HEK293T (cell line): ENCODE results near the gene ALG6.

Source experiments
- CTCF ChIA-PET: fragments of 350-600 bp; formaldehyde crosslinking; extraction: SDS; loops from one replicate; lab custom pipeline; 2021; ENCODE audit warnings: antibody characterized with exemption, inconsistent platforms; lab: Yijun Ruan, JAX
- POLR2A ChIA-PET: fragments of 350-600 bp; formaldehyde crosslinking; extraction: SDS; loops from one replicate; lab custom pipeline; 2020; ENCODE audit warnings: antibody characterized with exemption, inconsistent platforms; lab: Yijun Ruan, JAX
- DNase-seq: peaks from one replicate; pipeline ENCODE4 v3.0.0; 2012; ENCODE audit warnings: mixed read lengths; ENCODE audit errors: extremely low spot score
- ARNT ChIP-seq: fragments of 450-650 bp; IDR thresholded peaks from 2 replicates; pipeline ENCODE4 v1.6.1; 2017; ENCODE audit warnings: mild to moderate bottlenecking
- BHLHE40 ChIP-seq: fragments of 450-650 bp; IDR thresholded peaks from 2 replicates; pipeline ENCODE4 v1.6.1; 2016; ENCODE audit warnings: mild to moderate bottlenecking, moderate library complexity, borderline replicate concordance
- CTBP1 ChIP-seq: fragments of 450-650 bp; IDR thresholded peaks from 2 replicates; pipeline ENCODE4 v1.6.1; 2016; ENCODE audit warnings: borderline replicate concordance
- ELF4 ChIP-seq: fragments of 450-650 bp; IDR thresholded peaks from 2 replicates; pipeline ENCODE4 v1.6.1; 2017; ENCODE audit warnings: antibody characterized with exemption
- FOXA1 ChIP-seq: fragments of 450-650 bp; IDR thresholded peaks from 2 replicates; pipeline ENCODE4 v1.6.1; 2016; ENCODE audit warnings: mild to moderate bottlenecking
- FOXK2 ChIP-seq: fragments of 450-650 bp; IDR thresholded peaks from 2 replicates; pipeline ENCODE4 v1.6.1; 2016; ENCODE audit warnings: mild to moderate bottlenecking
- FOXM1 ChIP-seq: fragments of 450-650 bp; IDR thresholded peaks from 2 replicates; pipeline ENCODE4 v1.6.1; 2017; ENCODE audit warnings: mild to moderate bottlenecking, borderline replicate concordance
- HDGF ChIP-seq: fragments of 450-650 bp; IDR thresholded peaks from 2 replicates; pipeline ENCODE4 v1.6.1; 2017; ENCODE audit warnings: antibody characterized with exemption, borderline replicate concordance
- L3MBTL2 ChIP-seq: fragments of 450-650 bp; conservative IDR thresholded peaks from 2 replicates; pipeline ENCODE4 v1.6.1; 2016; ENCODE audit warnings: mild to moderate bottlenecking
- LEF1 ChIP-seq: fragments of 450-650 bp; IDR thresholded peaks from 2 replicates; pipeline ENCODE4 v1.6.1; 2017; ENCODE audit warnings: mild to moderate bottlenecking, borderline replicate concordance
- NFRKB ChIP-seq: fragments of 450-650 bp; IDR thresholded peaks from 2 replicates; pipeline ENCODE4 v1.6.1; 2016; ENCODE audit warnings: mild to moderate bottlenecking, moderate library complexity
- SP1 ChIP-seq: fragments of 450-650 bp; IDR thresholded peaks from 2 replicates; pipeline ENCODE4 v1.6.1; 2017
- SUZ12 ChIP-seq: fragments of 450-650 bp; IDR thresholded peaks from 2 replicates; pipeline ENCODE4 v1.6.1; 2016; ENCODE audit warnings: mild to moderate bottlenecking
- TARDBP ChIP-seq: fragments of 450-650 bp; IDR thresholded peaks from 2 replicates; pipeline ENCODE4 v1.6.1; 2016
- ZNF384 ChIP-seq: fragments of 450-650 bp; IDR thresholded peaks from 2 replicates; pipeline ENCODE4 v1.6.1; 2016
- TF ChIP-seq, protein P1 (sequence below): fragments of 450-650 bp; IDR thresholded peaks from 2 replicates; pipeline ENCODE4 v1.6.1; 2016

Gene ALG6

GRCh38 chr1:63321066-63321784, 46.2 kb upstream of the ALG6 start:
- DNase-seq: no peak
- POLR2A ChIA-PET: interaction anchor here (3.0 kb wide), 1 partner anchor 46 kb away, joined by 9 read pairs; the partner anchor contains the start of gene ALG6
- TF ChIP-seq BHLHE40: no peak
- CTCF ChIA-PET: no interaction called here

GRCh38 chr1:63321785-63322113, 45.7 kb upstream of the ALG6 start:
- DNase-seq: no peak
- CTCF ChIA-PET: interaction anchor here (1.5 kb wide), 1 partner anchor 46 kb away, joined by 3 read pairs; the partner anchor contains the start of gene ALG6
- TF ChIP-seq TARDBP: no peak
- no peak for TF ChIP-seq ELF4
- TF ChIP-seq FOXK2: no peak
- TF ChIP-seq SUZ12: no peak
- TF ChIP-seq, protein P1, sequence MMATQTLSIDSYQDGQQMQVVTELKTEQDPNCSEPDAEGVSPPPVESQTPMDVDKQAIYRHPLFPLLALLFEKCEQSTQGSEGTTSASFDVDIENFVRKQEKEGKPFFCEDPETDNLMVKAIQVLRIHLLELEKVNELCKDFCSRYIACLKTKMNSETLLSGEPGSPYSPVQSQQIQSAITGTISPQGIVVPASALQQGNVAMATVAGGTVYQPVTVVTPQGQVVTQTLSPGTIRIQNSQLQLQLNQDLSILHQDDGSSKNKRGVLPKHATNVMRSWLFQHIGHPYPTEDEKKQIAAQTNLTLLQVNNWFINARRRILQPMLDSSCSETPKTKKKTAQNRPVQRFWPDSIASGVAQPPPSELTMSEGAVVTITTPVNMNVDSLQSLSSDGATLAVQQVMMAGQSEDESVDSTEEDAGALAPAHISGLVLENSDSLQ: no peak
- no peak for TF ChIP-seq FOXA1
- TF ChIP-seq HDGF: no peak
- no peak for TF ChIP-seq LEF1
- TF ChIP-seq ZNF384: no peak
- no peak for TF ChIP-seq BHLHE40
- no peak for TF ChIP-seq L3MBTL2
- no peak for TF ChIP-seq SP1
- POLR2A ChIA-PET: interaction anchor here (0.6 to 3.0 kb wide), 4 partner anchors 14 to 918 kb away, joined by 3 to 9 read pairs (median 6); partner anchors contain the start of gene ALG6

DNA sequence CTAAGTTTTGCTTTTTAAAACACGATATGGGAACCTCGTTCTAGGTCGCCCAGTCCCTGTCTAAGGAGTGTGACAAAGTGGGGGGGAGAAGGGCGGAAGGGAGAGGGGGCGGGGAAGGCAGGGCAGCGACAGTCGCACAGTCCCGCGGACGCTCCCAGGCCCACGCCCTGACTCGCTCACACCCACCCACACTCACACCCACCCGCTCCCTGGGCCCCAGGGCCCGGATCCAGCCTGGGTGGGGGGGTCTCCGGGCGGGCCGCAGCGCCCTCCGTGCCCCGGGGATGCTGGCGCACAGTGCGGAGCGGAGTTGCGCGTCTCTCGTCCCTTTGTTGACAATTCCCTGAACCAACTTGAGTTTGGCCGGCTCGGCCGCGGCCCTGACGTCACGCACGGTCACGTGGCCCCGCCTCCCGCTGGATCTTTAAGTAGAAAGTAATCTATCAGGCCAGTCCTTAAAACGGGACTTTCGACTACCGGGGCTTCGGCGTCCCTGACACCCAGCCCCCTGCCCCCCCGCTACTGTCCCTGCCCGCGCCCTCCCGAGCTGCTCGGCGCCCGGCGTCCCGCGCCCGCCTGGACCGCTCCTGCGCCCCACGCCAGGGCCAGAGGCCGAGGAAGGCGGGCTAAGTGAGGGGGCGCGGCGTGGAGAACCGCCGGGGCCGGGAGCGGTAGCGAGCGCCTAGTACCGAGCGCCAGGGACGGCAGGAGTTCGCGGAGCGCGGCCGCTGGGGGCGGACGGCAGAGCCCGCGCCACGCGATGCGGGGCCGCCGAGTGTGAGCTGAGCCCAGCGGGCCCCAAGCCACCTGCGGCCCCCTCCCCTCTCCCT, 45.1 kb upstream of the ALG6 start, which contains the start of gene FOXD3:
FOXD3 (plus strand) TSS at position 454 of the 830 bp plus-strand sequence. CDS start 492 bp downstream, outside the sequence.
- POLR2A ChIA-PET: interaction anchor here (0.6 to 3.0 kb wide), 5 partner anchors 13 to 918 kb away, joined by 3 to 9 read pairs (median 3); partner anchors contain the start of gene ALG6
- CTCF ChIA-PET: interaction anchor here (1.5 kb wide), 1 partner anchor 45 kb away, joined by 3 read pairs; the partner anchor contains the start of gene ALG6
- DNase-seq: peak; percentile 85
- no peak for TF ChIP-seq SP1
- peak; percentile 42; the same call in 1 of the 2 replicates for TF ChIP-seq L3MBTL2
- TF ChIP-seq BHLHE40: no peak
- 0 out of 2 replicates have a peak, but pooled peaks have one; percentile 25 for TF ChIP-seq FOXM1
- no peak for TF ChIP-seq SUZ12
- TF ChIP-seq TARDBP: no peak
- no peak for TF ChIP-seq LEF1
- no peak for TF ChIP-seq ZNF384
- TF ChIP-seq CTBP1: no peak
- TF ChIP-seq, protein P1: peak; percentile 32
- TF ChIP-seq FOXA1: no peak
- no peak for TF ChIP-seq NFRKB
- no peak for TF ChIP-seq HDGF
- TF ChIP-seq ARNT: no peak
- TF ChIP-seq FOXK2: no peak
- TF ChIP-seq ELF4: no peak

GRCh38 chr1:63322944-63323864, 44.2 kb upstream of the ALG6 start:
- peak; percentile 67 for DNase-seq
- CTCF ChIA-PET: interaction anchor here (0.6 to 1.5 kb wide), 2 partner anchors 44 to 600 kb away, joined by 3 read pairs; partner anchors contain the start of gene ALG6
- POLR2A ChIA-PET: interaction anchor here (0.8 to 3.0 kb wide), 6 partner anchors 13 to 120 kb away, joined by 3 to 9 read pairs (median 3); partner anchors contain the start of gene ALG6
- no peak for TF ChIP-seq FOXM1
- TF ChIP-seq, protein P1: no peak
- TF ChIP-seq FOXA1: no peak
- no peak for TF ChIP-seq BHLHE40
- TF ChIP-seq CTBP1: 0 out of 2 replicates have a peak, but pooled peaks have one; percentile 32
- TF ChIP-seq FOXK2: no peak
- TF ChIP-seq L3MBTL2: peak; percentile 76
- no peak for TF ChIP-seq LEF1
- no peak for TF ChIP-seq ZNF384
